Astrocyte of the cerebellum (primary cell): ENCODE data around the gene DSP.

ENCODE experiments used
- DNase-seq: peaks from one replicate; pipeline ENCODE4 v3.0.0-alpha.2; 2011; ENCODE audit warnings: low read depth
- H3K4me3 ChIP-seq: 2 replicates; pipeline ENCODE4 v1.5.1; 2011; ENCODE audit warnings: mild to moderate bottlenecking, low read depth, low read length, moderate library complexity
- in situ Hi-C: cut with HindIII; loops from 2 replicates; pipeline ENCODE4 v1.10.0; 2017; ENCODE audit warnings: low sequenced_read_pairs
- TF ChIP-seq, protein P1 (sequence below): IDR thresholded peaks from 2 replicates; pipeline ENCODE4 v1.5.1; 2012; ENCODE audit warnings: low read length, low read depth, moderate library complexity, mild to moderate bottlenecking; ENCODE audit errors: missing control alignments

Gene DSP

DNA sequence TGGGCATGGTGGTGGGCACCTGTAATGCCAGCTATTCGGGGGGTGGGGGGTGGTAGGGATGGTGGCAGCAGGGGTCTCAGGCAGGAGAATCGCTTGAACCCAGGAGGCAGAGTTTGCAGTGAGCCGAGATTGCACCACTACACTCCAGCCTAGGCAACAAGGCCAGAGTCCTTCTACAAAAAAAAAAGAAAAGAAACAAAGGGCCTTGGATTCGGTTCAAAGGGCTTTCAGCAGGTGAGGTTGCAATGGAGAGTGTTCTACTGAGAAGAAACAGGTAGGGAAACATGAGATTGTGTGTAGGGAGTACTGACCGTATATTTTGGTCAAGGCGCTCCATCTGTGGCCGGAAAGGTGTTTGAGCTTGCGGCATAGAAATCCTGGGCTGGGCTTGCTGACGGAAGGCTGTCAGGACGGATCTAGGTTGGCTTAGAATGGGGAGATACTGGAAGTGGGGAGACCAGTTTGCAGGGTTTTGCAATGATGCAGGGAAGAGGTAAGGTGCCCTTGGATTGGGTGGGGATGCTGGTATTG lies 40.7 kb upstream of the DSP start:
- in situ Hi-C loops, result no loop called here
- TF ChIP-seq, protein P1, sequence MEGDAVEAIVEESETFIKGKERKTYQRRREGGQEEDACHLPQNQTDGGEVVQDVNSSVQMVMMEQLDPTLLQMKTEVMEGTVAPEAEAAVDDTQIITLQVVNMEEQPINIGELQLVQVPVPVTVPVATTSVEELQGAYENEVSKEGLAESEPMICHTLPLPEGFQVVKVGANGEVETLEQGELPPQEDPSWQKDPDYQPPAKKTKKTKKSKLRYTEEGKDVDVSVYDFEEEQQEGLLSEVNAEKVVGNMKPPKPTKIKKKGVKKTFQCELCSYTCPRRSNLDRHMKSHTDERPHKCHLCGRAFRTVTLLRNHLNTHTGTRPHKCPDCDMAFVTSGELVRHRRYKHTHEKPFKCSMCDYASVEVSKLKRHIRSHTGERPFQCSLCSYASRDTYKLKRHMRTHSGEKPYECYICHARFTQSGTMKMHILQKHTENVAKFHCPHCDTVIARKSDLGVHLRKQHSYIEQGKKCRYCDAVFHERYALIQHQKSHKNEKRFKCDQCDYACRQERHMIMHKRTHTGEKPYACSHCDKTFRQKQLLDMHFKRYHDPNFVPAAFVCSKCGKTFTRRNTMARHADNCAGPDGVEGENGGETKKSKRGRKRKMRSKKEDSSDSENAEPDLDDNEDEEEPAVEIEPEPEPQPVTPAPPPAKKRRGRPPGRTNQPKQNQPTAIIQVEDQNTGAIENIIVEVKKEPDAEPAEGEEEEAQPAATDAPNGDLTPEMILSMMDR, result no peak
- no peak for DNase-seq
- H3K4me3 ChIP-seq, result no peak overlapping the region

DNA sequence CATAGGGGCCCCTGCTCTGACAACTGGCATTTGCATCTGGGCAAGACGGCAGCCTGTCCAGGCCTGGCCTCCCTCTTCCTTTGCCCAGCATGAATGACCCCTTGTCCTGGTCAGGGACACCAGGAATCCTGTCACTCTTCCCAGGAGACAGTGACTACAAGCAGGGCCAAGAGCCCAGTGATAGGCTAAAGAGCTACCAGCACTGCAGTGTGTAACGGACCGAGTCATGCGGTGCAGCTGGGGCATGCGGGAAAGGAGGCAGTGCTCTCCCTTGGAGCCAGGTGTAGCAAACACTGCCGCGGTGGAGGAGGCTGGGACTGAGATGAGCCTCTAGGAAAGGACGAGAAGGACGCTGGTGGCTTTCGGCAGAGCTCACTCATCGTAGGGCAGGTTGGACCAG lies 38.7 kb upstream of the DSP start:
- TF ChIP-seq, protein P1, result no peak
- in situ Hi-C loops, result no loop called here
- no peak overlapping the region for H3K4me3 ChIP-seq
- no peak for DNase-seq

DNA sequence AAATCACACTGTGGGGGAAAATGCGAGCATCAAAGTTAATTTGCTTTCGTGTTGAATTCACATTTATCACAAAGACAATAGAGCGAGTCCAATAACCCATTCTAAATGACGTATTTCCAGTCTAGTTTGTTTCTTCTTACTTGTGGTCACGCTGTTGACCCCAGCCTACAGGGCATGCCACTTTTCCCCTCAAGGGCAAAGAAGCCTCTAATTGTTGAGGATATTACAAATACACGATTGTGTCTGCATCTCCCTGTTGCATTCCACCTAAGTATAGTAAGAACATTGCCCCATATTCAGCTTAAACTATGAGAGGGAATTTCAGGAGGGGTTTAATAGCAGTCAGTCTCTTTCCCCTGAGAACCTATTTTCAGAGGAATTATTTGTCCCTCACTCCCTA lies 37.4 kb upstream of the DSP start:
- DNase-seq, result no peak
- in situ Hi-C loops, result no loop called here
- H3K4me3 ChIP-seq, result no peak overlapping the region
- TF ChIP-seq, protein P1, result no peak

DNA sequence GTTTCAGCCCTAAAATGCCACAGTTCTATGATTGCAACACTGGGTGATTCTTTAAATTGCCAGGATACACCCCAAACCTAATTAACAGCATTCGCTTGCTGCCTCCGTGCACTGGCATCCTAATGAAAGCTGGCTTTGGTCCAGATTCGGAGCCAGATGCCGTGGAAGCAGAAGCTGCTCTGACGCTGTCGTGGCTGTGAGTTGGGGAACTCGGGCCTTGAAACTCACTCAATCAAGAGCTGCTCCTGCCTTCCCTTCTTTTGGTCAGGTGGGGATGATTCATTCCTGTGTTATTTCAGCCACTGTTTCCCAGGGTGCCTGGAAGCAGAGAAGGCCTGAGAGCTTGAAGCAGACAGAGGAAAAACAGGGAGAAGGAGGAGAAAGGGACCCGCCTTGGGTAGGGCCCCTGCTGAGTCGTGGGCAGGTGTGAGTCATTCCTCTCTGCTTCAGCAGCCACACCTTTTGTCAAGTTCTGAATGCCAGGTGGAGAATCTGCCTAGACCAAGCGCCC lies 36.2 kb upstream of the DSP start:
- DNase-seq, result peak; percentile 46
- TF ChIP-seq, protein P1, result no peak
- no peak overlapping the region for H3K4me3 ChIP-seq
- in situ Hi-C loops, result no loop called here

DNA sequence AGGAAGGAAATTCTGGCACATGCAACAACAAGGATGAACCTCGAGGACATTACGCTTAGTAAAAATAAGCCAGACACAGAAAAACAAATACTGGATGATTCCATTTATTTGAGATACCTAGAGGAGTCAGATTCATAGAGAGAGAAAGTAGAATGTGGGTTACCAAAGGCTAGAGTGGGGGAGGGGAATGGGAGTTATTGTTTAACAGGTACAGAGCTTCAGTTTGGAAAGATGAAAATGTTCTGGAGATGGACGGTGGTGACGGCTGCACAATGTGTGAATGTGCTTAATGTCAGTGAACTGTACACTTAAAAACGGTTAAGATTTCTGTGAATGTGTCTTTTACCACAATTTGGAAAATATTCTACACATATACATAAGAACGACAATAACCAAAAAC lies 33.9 kb upstream of the DSP start:
- in situ Hi-C loops, result no loop called here
- TF ChIP-seq, protein P1, result no peak
- no peak for DNase-seq
- no peak overlapping the region for H3K4me3 ChIP-seq

DNA sequence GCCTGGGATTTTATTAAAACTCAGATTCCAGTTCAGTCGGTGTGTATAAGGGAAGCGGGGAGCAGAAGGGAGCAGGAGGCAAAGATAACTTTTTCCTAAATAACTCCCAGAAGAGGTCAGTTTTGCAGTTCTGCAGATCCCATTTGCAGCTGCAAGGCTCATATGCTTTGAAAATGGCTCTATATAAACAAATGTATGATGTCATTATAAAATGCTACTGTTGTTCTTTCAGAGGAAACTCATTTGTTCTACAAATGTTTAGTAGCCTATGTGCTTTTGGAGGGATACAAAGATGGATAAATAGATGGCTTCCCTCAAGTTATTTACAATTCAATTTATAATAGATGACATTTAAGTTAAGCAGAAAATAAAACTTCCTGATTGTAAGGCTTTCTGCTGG lies 29.2 kb upstream of the DSP start:
- in situ Hi-C loops, result no loop called here
- TF ChIP-seq, protein P1, result no peak
- no peak overlapping the region for H3K4me3 ChIP-seq
- DNase-seq, result no peak

DNA sequence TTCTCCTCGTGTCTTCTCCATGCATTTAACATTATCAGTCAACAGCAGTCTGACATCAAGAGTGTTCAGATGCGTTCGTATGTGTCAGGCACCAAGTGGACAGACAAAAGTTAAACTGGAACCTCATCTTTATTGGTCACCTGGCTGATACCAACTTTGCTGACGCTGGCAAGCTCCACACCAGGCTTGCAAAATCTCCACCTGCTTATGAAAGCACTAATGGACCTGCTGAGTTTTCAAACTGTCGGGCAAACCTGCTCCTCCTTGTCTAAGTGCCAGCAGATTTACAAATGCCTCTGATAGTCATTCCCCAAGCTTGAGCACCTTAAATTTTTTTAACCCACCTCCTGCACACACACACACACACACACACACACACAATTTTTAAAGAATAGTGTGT lies 27.9 kb upstream of the DSP start:
- TF ChIP-seq, protein P1, result no peak
- no peak for DNase-seq
- no peak overlapping the region for H3K4me3 ChIP-seq
- in situ Hi-C loops, result no loop called here
